ENCODE data around the gene IL31RA. TPM values are rescaled to one million over a fixed set of nuclear protein-coding genes. Genes with fewer than 3 reads are reported as not detected.

The IL31RA gene
- total RNA-seq, 5 donors from 2014 or later (not counting 1 experiment from before 2014, with no cell fraction given): not detected

GRCh38 chr5:55873234-55873633 is 22.1 kb downstream of the IL31RA start:
- no peaks in the 10 kb centered on the region for H3K27me3 ChIP-seq (replicated peaks in 1 of 2; ENCODE audit: control insufficient read depth in 2 of 2, extremely low read depth in 1 of 2, insufficient read depth in 2 of 2, low read length in 1 of 2)
- POLR2A ChIA-PET: no interaction called here

GRCh38 chr5:55877655-55878054 is 26.5 kb downstream of the IL31RA start:
- peaks cover 3% of the 10 kb centered on the region for H3K36me3 Mint-ChIP-seq
- no peak overlapping the region for H3K27ac ChIP-seq (ENCODE audit: low read length)
- H3K27me3 ChIP-seq (replicated peaks in 1 of 2; ENCODE audit: control insufficient read depth in 2 of 2, extremely low read depth in 1 of 2, insufficient read depth in 2 of 2, low read length in 1 of 2): peaks cover 0 to 3% of the 10 kb centered on the region in 2 experiments
- no peaks in the 10 kb centered on the region for H3K4me1 ChIP-seq (ENCODE audit: control insufficient read depth in 1 of 2, extremely low read depth in 1 of 2, insufficient read depth in 2 of 2, low read length in 2 of 2)
- DNase-seq (no peak), ATAC-seq (replicated peaks in 1 of 4) (no peak)
- no peak overlapping the region for H3K4me3 ChIP-seq (ENCODE audit: control insufficient read depth in 1 of 2, extremely low read depth in 1 of 2, low read length in 1 of 2)
- no peak overlapping the region for H3K4me3 Mint-ChIP-seq
- H3K9me3 ChIP-seq: no peaks in the 10 kb centered on the region
- ChIA-PET POLR2A (no interaction called here), CTCF (no interaction called here)
- H3K9me3 Mint-ChIP-seq: peaks cover 0 to 2% (median 0%) of the 10 kb centered on the region in 3 donors
- H3K36me3 ChIP-seq (ENCODE audit: control insufficient read depth in 2 of 2, extremely low read depth in 1 of 2, insufficient read depth in 1 of 2, low read length in 1 of 2): no peaks in the 10 kb centered on the region
- no peaks in the 10 kb centered on the region for H3K4me1 Mint-ChIP-seq
- peaks cover 2 to 3% of the 10 kb centered on the region in 2 donors for H3K27me3 Mint-ChIP-seq
- no peak overlapping the region for H3K27ac Mint-ChIP-seq

More at GRCh38 chr5:55873234-55873633, 22.1 kb downstream of the IL31RA start:
- peaks cover 0 to 2% (median 0%) of the 10 kb centered on the region in 3 donors for H3K9me3 Mint-ChIP-seq
- no peak overlapping the region for H3K4me3 Mint-ChIP-seq
- H3K27me3 Mint-ChIP-seq: no peaks in the 10 kb centered on the region
- Histone ChIP-seq H3K4me1 (ENCODE audit: control insufficient read depth in 1 of 2, extremely low read depth in 1 of 2, insufficient read depth in 2 of 2, low read length in 2 of 2) (no peaks in the 10 kb centered on the region), H3K9me3 (no peaks in the 10 kb centered on the region), H3K27ac (ENCODE audit: low read length) (no peak overlapping the region), H3K4me3 (ENCODE audit: control insufficient read depth in 1 of 2, extremely low read depth in 1 of 2, low read length in 1 of 2) (no peak overlapping the region), H3K36me3 (ENCODE audit: control insufficient read depth in 2 of 2, extremely low read depth in 1 of 2, insufficient read depth in 1 of 2, low read length in 1 of 2) (no peaks in the 10 kb centered on the region)
- no peaks in the 10 kb centered on the region for H3K36me3 Mint-ChIP-seq
- CTCF ChIA-PET: interaction anchor here in 1 of 2 donors (0.6 kb wide), 1 partner anchor 1645 kb away, joined by 7 read pairs; no protein-coding TSS in a partner anchor
- H3K4me1 Mint-ChIP-seq: no peaks in the 10 kb centered on the region
- no peak for DNase-seq
- ATAC-seq (replicated peaks in 1 of 4): no peak
- no peak overlapping the region for H3K27ac Mint-ChIP-seq

GRCh38 chr5:55880453-55880852 is 29.3 kb downstream of the IL31RA start:
- peaks cover 2 to 6% of the 10 kb centered on the region in 2 donors for H3K27me3 Mint-ChIP-seq
- CTCF ChIA-PET: no interaction called here
- no peak for ATAC-seq (replicated peaks in 1 of 4)

GRCh38 chr5:55885359-55885758 is 34.2 kb downstream of the IL31RA start:
- Histone ChIP-seq H3K4me1 (ENCODE audit: control insufficient read depth in 1 of 2, extremely low read depth in 1 of 2, insufficient read depth in 2 of 2, low read length in 2 of 2) (no peaks in the 10 kb centered on the region), H3K27ac (ENCODE audit: low read length) (no peak overlapping the region), H3K9me3 (no peaks in the 10 kb centered on the region), H3K36me3 (ENCODE audit: control insufficient read depth in 2 of 2, extremely low read depth in 1 of 2, insufficient read depth in 1 of 2, low read length in 1 of 2) (no peaks in the 10 kb centered on the region), H3K4me3 (ENCODE audit: control insufficient read depth in 1 of 2, extremely low read depth in 1 of 2, low read length in 1 of 2) (no peak overlapping the region), H3K27me3 (replicated peaks in 1 of 2; ENCODE audit: control insufficient read depth in 2 of 2, extremely low read depth in 1 of 2, insufficient read depth in 2 of 2, low read length in 1 of 2) (peaks cover 0 to 3% of the 10 kb centered on the region in 2 experiments)
- Mint-ChIP-seq H3K27ac (no peak overlapping the region), H3K4me3 (no peak overlapping the region), H3K9me3 (no peaks in the 10 kb centered on the region), H3K27me3 (peaks cover 2 to 6% of the 10 kb centered on the region in 2 donors), H3K4me1 (peaks cover 4 to 6% (median 6%) of the 10 kb centered on the region in 3 donors), H3K36me3 (no peaks in the 10 kb centered on the region)
- ChIA-PET CTCF (interaction anchor here in 1 of 2 donors (0.6 kb wide), 1 partner anchor 712 kb away, joined by 5 read pairs; no protein-coding TSS in a partner anchor), POLR2A (no interaction called here)
- DNase-seq: no peak
- WGBS (ENCODE audit: insufficient coverage): 93% methylated on average over 5 of the region's 9 CpGs
- no peak for ATAC-seq (replicated peaks in 1 of 4)

More at GRCh38 chr5:55880453-55880852, 29.3 kb downstream of the IL31RA start:
- POLR2A ChIA-PET: no interaction called here
- Mint-ChIP-seq H3K4me1 (no peaks in the 10 kb centered on the region), H3K4me3 (no peak overlapping the region), H3K27ac (no peak overlapping the region), H3K9me3 (peaks cover 0 to 2% (median 0%) of the 10 kb centered on the region in 3 donors), H3K36me3 (peaks cover 3% of the 10 kb centered on the region)
- H3K27me3 ChIP-seq (replicated peaks in 1 of 2; ENCODE audit: control insufficient read depth in 2 of 2, extremely low read depth in 1 of 2, insufficient read depth in 2 of 2, low read length in 1 of 2): peaks cover 0 to 3% of the 10 kb centered on the region in 2 experiments
- no peaks in the 10 kb centered on the region for H3K4me1 ChIP-seq (ENCODE audit: control insufficient read depth in 1 of 2, extremely low read depth in 1 of 2, insufficient read depth in 2 of 2, low read length in 2 of 2)
- no peak for DNase-seq
- no peak overlapping the region for H3K27ac ChIP-seq (ENCODE audit: low read length)
- no peaks in the 10 kb centered on the region for H3K36me3 ChIP-seq (ENCODE audit: control insufficient read depth in 2 of 2, extremely low read depth in 1 of 2, insufficient read depth in 1 of 2, low read length in 1 of 2)
- no peaks in the 10 kb centered on the region for H3K9me3 ChIP-seq
- H3K4me3 ChIP-seq (ENCODE audit: control insufficient read depth in 1 of 2, extremely low read depth in 1 of 2, low read length in 1 of 2): no peak overlapping the region

GRCh38 chr5:55888205-55888604 is 37.0 kb downstream of the IL31RA start:
- DNase-seq: no peak
- Mint-ChIP-seq H3K27me3 (peaks cover 0 to 3% of the 10 kb centered on the region in 2 donors), H3K9me3 (no peaks in the 10 kb centered on the region), H3K4me1 (peaks cover 4 to 6% (median 6%) of the 10 kb centered on the region in 3 donors), H3K36me3 (no peaks in the 10 kb centered on the region), H3K4me3 (no peak overlapping the region), H3K27ac (peak overlapping the region in 1 of 2 donors; percentile 50)
- H3K9me3 ChIP-seq: no peaks in the 10 kb centered on the region
- no peaks in the 10 kb centered on the region for H3K4me1 ChIP-seq (ENCODE audit: control insufficient read depth in 1 of 2, extremely low read depth in 1 of 2, insufficient read depth in 2 of 2, low read length in 2 of 2)
- H3K4me3 ChIP-seq (ENCODE audit: control insufficient read depth in 1 of 2, extremely low read depth in 1 of 2, low read length in 1 of 2): no peak overlapping the region
- H3K27ac ChIP-seq (ENCODE audit: low read length): no peak overlapping the region
- ATAC-seq (replicated peaks in 1 of 4): peak in 1 of 4 experiments; percentile 42
- no peaks in the 10 kb centered on the region for H3K27me3 ChIP-seq (replicated peaks in 1 of 2; ENCODE audit: control insufficient read depth in 2 of 2, extremely low read depth in 1 of 2, insufficient read depth in 2 of 2, low read length in 1 of 2)
- no peaks in the 10 kb centered on the region for H3K36me3 ChIP-seq (ENCODE audit: control insufficient read depth in 2 of 2, extremely low read depth in 1 of 2, insufficient read depth in 1 of 2, low read length in 1 of 2)
- CTCF ChIA-PET: interaction anchor here in 1 of 2 donors (0.7 kb wide), 1 partner anchor 35 kb away, joined by 3 read pairs; no protein-coding TSS in a partner anchor
- POLR2A ChIA-PET: interaction anchor here in 1 of 2 donors (0.7 kb wide), 1 partner anchor 764 kb away, joined by 4 read pairs; no protein-coding TSS in a partner anchor
- 50% methylated on average over 2 of the region's 5 CpGs for WGBS (ENCODE audit: insufficient coverage)

GRCh38 chr5:55892479-55892878 is 41.3 kb downstream of the IL31RA start:
- H3K36me3 ChIP-seq (ENCODE audit: control insufficient read depth in 2 of 2, extremely low read depth in 1 of 2, insufficient read depth in 1 of 2, low read length in 1 of 2): no peaks in the 10 kb centered on the region

More at GRCh38 chr5:55892479-55892878, 41.3 kb downstream of the IL31RA start:
- 50% methylated on average over 1 of the region's 2 CpGs for WGBS (ENCODE audit: insufficient coverage)
- peaks cover 6 to 11% (median 10%) of the 10 kb centered on the region in 3 donors for H3K4me1 Mint-ChIP-seq
- no peaks in the 10 kb centered on the region for H3K9me3 ChIP-seq
- no peak overlapping the region for H3K4me3 Mint-ChIP-seq
- no peak overlapping the region for H3K4me3 ChIP-seq (ENCODE audit: control insufficient read depth in 1 of 2, extremely low read depth in 1 of 2, low read length in 1 of 2)
- no peak for ATAC-seq (replicated peaks in 1 of 4)
- peaks cover 0 to 4% of the 10 kb centered on the region in 2 experiments for H3K4me1 ChIP-seq (ENCODE audit: control insufficient read depth in 1 of 2, extremely low read depth in 1 of 2, insufficient read depth in 2 of 2, low read length in 2 of 2)
- POLR2A ChIA-PET: interaction anchor here in 1 of 2 donors (0.6 kb wide), 1 partner anchor 147 kb away, joined by 5 read pairs; no protein-coding TSS in a partner anchor
- H3K27me3 Mint-ChIP-seq: peaks cover 3 to 5% of the 10 kb centered on the region in 2 donors
- DNase-seq: no peak
- peaks cover 0 to 5% of the 10 kb centered on the region in 2 experiments for H3K27me3 ChIP-seq (replicated peaks in 1 of 2; ENCODE audit: control insufficient read depth in 2 of 2, extremely low read depth in 1 of 2, insufficient read depth in 2 of 2, low read length in 1 of 2)
- CTCF ChIA-PET: no interaction called here
- no peaks in the 10 kb centered on the region for H3K36me3 Mint-ChIP-seq
- H3K27ac ChIP-seq (ENCODE audit: low read length): no peak overlapping the region
- no peaks in the 10 kb centered on the region for H3K9me3 Mint-ChIP-seq
- no peak overlapping the region for H3K27ac Mint-ChIP-seq

Measured in T-cell (primary cell).